Osteocyte (in vitro differentiated cells): Measurements from ENCODE around the gene CABP5. TPM values are rescaled to one million over a fixed set of nuclear protein-coding genes. Genes with fewer than 3 reads are reported as not detected.
"Not testable (repeated sequence)": the region's sequence is repeated elsewhere in the genome, so short reads cannot be mapped to it uniquely, and the experiment has no call there.

Experiments used
- DNase-seq: peaks from one replicate; pipeline ENCODE4 v3.0.0; 2021; ENCODE audit warnings: mixed read lengths; ENCODE audit not compliant: unreplicated experiment; ENCODE audit errors: extremely low spot score
- H3K27ac Mint-ChIP-seq: one replicate; pipeline ENCODE4 v1.8.0; 2021; ENCODE audit warnings: mild to moderate bottlenecking, mixed read lengths; ENCODE audit not compliant: unreplicated experiment
- H3K27me3 Mint-ChIP-seq: one replicate; pipeline ENCODE4 v1.8.0; 2021; ENCODE audit warnings: mixed read lengths; ENCODE audit not compliant: unreplicated experiment
- H3K36me3 Mint-ChIP-seq: one replicate; pipeline ENCODE4 v1.8.0; 2021; ENCODE audit warnings: mixed read lengths; ENCODE audit not compliant: unreplicated experiment
- H3K4me1 Mint-ChIP-seq: one replicate; pipeline ENCODE4 v1.8.0; 2021; ENCODE audit warnings: mixed read lengths; ENCODE audit not compliant: unreplicated experiment
- H3K4me3 Mint-ChIP-seq: one replicate; pipeline ENCODE4 v1.8.0; 2021; ENCODE audit warnings: mild to moderate bottlenecking, moderate library complexity, mixed read lengths; ENCODE audit not compliant: unreplicated experiment
- H3K9me3 Mint-ChIP-seq: one replicate; pipeline ENCODE4 v1.8.0; 2021; ENCODE audit warnings: mixed read lengths; ENCODE audit not compliant: unreplicated experiment
- long read RNA-seq: library from polyadenylated mRNA; unstranded; transcript quantifications from one replicate; pipeline ENCODE4 v2.0.0, GENCODE V29; 2021
- total RNA-seq: library from RNA; stranded (reverse); gene quantifications from 2 replicates; pipeline ENCODE4 v1.2.1, GENCODE V29; 2021
- TF ChIP-seq, protein P1 (sequence below): fragments of 200-600 bp; sonication (generic); IDR thresholded peaks from 2 replicates; pipeline ENCODE4 v1.5.0; 2021; ENCODE audit warnings: antibody characterized with exemption, mild to moderate bottlenecking, moderate library complexity

Gene CABP5
- total RNA-seq: not detected in 2 replicates
- long read RNA-seq: 0 reads

DNA sequence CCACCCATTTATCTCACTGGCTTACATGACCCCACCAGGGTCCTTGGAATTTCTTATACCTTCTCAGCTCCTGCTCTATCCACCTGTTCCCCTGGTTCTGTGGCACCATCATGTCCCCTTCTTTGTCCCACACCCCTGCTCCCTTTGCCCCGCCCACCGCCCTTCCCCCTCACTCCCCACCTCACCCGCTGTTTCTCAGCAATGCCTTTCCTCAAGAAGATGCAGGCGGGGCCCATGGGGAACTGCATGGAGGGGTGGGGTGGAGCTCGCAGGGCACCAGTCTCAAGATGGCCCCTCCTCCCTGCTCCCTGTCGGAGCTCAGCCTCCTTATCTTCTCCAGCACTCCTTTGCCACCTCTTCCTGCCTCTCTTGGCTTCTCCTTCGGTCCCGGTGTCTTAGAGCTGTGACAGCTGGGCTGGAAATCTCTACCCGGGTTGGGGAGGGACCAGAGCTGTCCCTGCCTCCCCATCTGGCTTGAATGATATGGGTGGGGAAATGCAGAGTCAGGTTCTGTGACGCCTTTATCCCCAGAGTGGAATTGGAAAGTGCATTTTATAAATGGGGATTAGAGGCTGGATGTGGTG is at the start of gene CABP5:
TSS of gene CABP5 (minus strand) at position 405 of the 584 bp plus-strand sequence. CDS start at position 248, 157 bp downstream.
- no peak for DNase-seq
- Mint-ChIP-seq H3K27me3 (peaks cover 2% of the 10 kb centered on the region), H3K4me3 (no peak within 1 kb of the TSS), H3K4me1 (no peaks in the 10 kb centered on the region), H3K27ac (no peak within 1 kb of the TSS), H3K36me3 (no peaks in the 10 kb centered on the region), H3K9me3 (peaks cover 7% of the 10 kb centered on the region)
- TF ChIP-seq, protein P1, sequence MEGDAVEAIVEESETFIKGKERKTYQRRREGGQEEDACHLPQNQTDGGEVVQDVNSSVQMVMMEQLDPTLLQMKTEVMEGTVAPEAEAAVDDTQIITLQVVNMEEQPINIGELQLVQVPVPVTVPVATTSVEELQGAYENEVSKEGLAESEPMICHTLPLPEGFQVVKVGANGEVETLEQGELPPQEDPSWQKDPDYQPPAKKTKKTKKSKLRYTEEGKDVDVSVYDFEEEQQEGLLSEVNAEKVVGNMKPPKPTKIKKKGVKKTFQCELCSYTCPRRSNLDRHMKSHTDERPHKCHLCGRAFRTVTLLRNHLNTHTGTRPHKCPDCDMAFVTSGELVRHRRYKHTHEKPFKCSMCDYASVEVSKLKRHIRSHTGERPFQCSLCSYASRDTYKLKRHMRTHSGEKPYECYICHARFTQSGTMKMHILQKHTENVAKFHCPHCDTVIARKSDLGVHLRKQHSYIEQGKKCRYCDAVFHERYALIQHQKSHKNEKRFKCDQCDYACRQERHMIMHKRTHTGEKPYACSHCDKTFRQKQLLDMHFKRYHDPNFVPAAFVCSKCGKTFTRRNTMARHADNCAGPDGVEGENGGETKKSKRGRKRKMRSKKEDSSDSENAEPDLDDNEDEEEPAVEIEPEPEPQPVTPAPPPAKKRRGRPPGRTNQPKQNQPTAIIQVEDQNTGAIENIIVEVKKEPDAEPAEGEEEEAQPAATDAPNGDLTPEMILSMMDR: no peak

DNA sequence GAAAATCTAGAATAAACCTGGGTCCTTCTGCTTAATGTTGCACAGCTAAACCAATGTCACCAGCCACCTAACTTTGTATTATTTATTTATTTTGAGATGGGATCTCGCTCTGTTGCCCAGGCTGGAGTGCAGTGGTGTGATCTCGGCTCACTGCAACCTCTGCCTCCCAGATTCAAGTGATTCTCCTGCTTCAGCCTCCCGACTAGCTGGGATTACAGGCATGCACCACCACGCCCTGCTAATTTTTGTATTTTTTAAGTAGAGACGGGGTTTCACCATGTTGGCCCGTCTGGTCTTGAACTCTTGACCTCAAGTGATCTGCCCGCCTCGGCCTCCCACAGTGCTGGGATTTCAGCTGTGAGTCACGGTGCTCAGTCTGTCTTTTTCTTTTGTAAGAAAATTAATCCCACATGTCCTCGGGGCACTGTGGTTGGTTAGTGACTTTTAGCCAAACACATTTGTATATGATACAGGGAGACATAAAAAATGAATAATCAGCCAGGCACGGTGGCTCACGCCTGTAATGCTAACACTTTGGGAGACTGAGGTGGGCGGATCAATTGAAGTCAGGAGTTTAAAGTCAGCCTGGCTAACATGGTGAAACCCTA is 47.3 kb upstream of the CABP5 start:
- H3K4me3 Mint-ChIP-seq, H3K27ac Mint-ChIP-seq, H3K36me3 Mint-ChIP-seq, DNase-seq, H3K4me1 Mint-ChIP-seq: not testable (repeated sequence)
- H3K9me3 Mint-ChIP-seq: peaks cover 19% of the 10 kb centered on the region
- H3K27me3 Mint-ChIP-seq: peaks cover 27% of the 10 kb centered on the region

DNA sequence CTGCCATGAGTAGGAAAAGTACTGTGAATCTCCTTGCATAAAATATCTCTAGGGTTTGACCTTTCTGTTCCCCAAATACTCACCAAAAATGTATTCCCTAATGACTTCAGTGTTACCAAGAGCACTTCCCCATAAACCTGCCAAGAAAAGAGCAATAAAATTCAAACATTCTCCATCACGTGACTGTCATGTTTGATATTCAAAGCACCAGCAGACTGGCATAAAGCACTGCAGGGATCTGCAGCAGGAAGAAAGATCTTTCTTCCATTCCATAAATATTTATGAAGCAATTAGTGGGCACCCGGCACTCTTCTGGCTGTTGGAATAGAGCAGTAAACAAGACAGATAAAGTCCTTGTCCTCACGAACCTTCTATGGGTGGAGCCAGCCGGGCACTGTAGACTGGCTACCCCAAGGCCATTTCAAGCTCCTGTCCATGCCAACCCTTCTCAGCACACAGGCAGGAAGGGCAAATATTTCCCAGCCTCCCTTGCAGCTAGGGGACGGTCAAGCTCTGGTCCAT is 46.5 kb upstream of the CABP5 start:
- Mint-ChIP-seq H3K4me1 (peaks cover 5% of the 10 kb centered on the region), H3K36me3 (no peaks in the 10 kb centered on the region), H3K4me3 (no peak overlapping the region), H3K27me3 (peaks cover 23% of the 10 kb centered on the region), H3K9me3 (peaks cover 19% of the 10 kb centered on the region), H3K27ac (no peak overlapping the region)
- DNase-seq: no peak
- TF ChIP-seq, protein P1: no peak

DNA sequence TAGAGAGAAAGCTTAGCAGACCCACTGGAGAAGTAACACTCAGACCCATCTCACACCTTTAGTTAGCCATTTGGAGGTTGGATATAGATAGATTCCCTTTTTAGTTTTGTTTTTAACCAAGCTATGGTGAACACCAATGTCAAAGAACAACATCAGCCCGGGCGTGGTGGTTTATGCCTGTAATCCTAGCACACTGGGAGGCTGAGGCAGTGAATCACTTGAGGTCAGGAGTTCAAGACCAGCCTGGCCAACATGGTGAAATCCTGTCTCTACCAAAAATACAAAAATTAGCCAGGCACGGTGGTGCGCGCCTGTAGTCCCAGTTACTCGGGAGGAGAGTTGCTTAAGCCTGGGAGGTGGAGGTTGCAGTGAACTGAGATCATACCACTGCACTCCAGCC is 45.1 kb upstream of the CABP5 start:
- H3K4me1 Mint-ChIP-seq, H3K9me3 Mint-ChIP-seq: not testable (repeated sequence)
- peaks cover 25% of the 10 kb centered on the region for H3K27me3 Mint-ChIP-seq

DNA sequence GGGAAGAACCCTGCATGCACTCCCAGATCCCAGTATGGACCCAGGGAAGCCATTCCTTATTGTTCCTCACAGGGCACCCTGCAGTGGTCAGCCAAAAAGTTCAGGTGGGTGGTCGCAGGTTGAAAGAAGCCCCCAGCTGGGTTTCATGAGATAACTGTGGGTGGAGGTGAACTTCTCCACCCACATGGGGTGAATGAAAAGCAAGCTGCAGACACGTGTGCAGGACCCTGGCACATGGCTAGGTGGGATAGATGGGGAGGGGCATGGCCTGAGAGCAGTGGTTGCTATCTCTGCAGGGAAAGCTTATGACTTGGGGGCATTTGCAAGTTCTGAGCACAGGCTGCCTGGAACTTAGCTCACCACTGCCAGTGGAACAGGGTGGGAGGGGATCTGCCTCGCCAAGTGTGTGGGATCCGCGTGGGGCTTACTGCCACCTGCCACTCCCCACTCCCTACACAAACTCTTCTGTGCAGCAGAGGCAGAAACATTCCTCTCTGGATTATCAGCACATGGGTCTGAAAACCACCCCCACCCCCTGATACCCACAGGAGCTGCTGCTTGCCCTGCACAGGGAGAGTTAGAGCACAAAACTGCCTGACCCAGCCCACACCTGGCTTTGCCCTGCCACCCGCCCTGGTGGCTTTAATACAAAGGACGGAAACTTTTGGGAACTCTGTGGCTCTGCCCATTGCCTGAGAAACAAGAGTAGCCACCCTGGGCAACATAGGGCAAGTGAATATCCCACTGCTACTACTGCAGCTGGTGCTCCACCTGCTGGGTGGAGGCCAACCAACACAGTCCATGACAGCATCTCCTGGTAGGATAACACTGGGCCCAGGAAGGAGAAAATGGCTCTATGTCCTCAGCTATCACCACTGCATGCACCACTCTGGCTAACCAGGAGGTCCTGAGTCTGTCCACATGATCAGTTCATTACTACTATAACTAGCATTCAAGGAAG is 42.3 kb upstream of the CABP5 start:
- H3K36me3 Mint-ChIP-seq: no peaks in the 10 kb centered on the region
- TF ChIP-seq, protein P1: no peak

More for the DNA sequence above, 45.1 kb upstream of the CABP5 start:
- DNase-seq, H3K36me3 Mint-ChIP-seq, H3K4me3 Mint-ChIP-seq, H3K27ac Mint-ChIP-seq: not testable (repeated sequence)

More for the DNA sequence above, 42.3 kb upstream of the CABP5 start:
- Mint-ChIP-seq H3K9me3 (no peaks in the 10 kb centered on the region), H3K27ac (no peak overlapping the region), H3K4me1 (peaks cover 5% of the 10 kb centered on the region), H3K4me3 (no peak overlapping the region), H3K27me3 (peaks cover 17% of the 10 kb centered on the region)
- no peak for DNase-seq
